ENCODE measurements around the gene ATP2C2.

ATP2C2 gene

DNA sequence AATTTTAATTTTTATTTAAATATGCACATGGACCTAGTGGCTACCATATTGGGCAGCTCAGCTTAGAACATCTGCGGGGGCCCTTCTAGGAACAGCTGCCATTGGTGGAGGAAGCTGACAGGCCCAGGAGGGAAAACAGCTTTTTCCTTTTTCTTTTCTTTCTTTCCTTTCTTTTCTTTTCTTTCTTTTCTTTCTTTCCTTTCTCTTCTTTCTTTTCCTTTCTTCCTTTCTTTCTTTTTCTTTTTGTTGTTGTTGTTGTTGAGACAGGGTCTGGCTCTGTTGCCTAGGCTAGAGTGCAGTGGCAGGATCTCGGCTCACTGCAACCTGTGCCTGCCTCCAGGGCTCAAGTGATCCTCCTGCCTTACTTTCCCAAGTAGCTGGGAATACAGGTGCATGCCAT lies 43.4 kb downstream of the ATP2C2 start:
- no peak overlapping the region for H3K4me3 ChIP-seq (ENCODE audit: low read depth, low read length)
- DNase-seq (ENCODE audit: low read depth), result no peak
- TF ChIP-seq, protein P1, sequence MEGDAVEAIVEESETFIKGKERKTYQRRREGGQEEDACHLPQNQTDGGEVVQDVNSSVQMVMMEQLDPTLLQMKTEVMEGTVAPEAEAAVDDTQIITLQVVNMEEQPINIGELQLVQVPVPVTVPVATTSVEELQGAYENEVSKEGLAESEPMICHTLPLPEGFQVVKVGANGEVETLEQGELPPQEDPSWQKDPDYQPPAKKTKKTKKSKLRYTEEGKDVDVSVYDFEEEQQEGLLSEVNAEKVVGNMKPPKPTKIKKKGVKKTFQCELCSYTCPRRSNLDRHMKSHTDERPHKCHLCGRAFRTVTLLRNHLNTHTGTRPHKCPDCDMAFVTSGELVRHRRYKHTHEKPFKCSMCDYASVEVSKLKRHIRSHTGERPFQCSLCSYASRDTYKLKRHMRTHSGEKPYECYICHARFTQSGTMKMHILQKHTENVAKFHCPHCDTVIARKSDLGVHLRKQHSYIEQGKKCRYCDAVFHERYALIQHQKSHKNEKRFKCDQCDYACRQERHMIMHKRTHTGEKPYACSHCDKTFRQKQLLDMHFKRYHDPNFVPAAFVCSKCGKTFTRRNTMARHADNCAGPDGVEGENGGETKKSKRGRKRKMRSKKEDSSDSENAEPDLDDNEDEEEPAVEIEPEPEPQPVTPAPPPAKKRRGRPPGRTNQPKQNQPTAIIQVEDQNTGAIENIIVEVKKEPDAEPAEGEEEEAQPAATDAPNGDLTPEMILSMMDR (conservative IDR thresholded peaks at IDR 0.05; ENCODE audit: low read depth, low read length), result no peak

DNA sequence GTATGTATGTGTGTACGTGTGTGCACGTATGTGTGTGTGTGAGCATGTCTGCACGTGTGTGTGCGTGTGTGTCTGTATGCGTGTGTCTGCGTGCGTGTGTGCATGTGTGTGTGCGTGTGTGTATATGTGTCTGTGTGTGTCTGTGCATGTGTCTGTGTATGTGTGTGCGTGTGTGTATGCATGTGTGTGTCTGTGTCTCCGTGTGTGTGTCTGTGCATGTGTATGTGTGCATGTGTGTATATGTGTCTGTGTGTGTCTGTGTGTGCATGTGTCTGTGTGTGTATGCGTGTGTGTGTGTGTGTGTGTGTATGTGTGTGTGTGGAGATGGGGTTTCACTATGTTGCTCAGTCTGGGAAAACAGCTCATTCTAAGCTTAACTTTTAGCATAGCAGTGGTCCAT lies 43.9 kb downstream of the ATP2C2 start:
- DNase-seq (ENCODE audit: low read depth), result no peak
- TF ChIP-seq, protein P1 (conservative IDR thresholded peaks at IDR 0.05; ENCODE audit: low read depth, low read length), result no peak
- no peak overlapping the region for H3K4me3 ChIP-seq (ENCODE audit: low read depth, low read length)

DNA sequence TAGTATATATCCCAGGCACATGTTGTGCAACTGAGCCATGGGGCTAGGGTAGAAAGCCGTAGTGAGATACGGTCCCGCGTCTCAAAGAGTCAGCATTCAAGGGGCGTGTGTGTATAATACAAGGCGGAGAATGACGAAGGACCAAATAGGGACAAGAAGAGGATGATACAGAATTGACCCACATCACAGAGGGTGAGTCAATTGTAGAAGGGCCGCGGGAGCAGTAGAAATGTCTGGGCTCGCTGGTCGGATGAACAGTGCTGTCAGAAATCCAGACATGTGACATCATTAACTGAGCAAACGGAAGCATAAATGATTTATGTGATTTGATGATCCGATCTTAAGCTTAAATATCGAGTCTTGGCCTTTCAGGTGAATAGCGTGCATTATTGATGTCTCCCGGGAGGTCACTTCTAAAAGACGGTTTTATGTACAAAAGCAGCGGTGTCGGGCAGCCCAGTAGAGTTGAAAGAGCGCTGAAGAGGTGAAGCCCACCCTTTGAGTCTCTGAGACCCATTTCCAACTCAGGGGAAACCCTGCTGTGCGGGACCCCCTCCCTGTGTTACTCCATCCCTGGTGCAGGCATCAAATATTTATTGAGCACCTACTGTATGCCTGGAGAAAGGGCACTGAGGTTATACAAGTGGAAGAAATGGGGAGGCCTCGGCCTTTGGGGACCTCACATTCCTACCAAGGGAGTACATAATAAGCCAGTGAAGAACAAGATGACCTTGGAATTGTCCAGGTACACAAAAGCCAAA lies 45.1 kb downstream of the ATP2C2 start:
- no peak for DNase-seq (ENCODE audit: low read depth)
- TF ChIP-seq, protein P1 (conservative IDR thresholded peaks at IDR 0.05; ENCODE audit: low read depth, low read length), result no peak
- no peak overlapping the region for H3K4me3 ChIP-seq (ENCODE audit: low read depth, low read length)

DNA sequence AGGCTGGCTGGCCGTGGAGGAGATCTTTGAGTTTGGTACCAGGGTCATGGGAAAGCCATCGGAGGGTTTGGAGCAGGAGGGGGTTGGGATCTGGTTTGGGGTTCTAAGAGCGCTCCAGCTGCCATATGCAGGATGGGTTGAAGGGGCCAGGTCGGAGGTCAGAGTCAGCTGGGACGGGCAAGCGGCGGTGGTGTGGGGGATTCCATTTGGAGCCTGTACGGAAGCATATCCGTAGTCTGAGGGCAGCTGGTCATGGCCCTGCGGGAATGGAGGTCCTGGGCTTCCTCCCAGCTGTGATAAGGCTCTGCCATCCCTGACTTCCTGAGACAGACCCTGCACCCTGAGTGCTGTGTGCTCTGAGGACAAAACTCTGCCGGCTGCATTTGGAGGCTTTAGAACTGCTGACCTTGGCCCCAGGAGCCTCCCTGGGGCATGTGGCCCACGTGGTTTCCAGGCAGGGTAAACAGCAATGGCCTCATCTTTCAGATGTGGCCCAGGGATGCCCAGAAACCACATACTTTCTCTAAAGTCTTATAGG lies 46.5 kb downstream of the ATP2C2 start:
- H3K4me3 ChIP-seq (ENCODE audit: low read depth, low read length), result no peak overlapping the region
- TF ChIP-seq, protein P1 (conservative IDR thresholded peaks at IDR 0.05; ENCODE audit: low read depth, low read length), result no peak
- DNase-seq (ENCODE audit: low read depth), result peak; percentile 7

DNA sequence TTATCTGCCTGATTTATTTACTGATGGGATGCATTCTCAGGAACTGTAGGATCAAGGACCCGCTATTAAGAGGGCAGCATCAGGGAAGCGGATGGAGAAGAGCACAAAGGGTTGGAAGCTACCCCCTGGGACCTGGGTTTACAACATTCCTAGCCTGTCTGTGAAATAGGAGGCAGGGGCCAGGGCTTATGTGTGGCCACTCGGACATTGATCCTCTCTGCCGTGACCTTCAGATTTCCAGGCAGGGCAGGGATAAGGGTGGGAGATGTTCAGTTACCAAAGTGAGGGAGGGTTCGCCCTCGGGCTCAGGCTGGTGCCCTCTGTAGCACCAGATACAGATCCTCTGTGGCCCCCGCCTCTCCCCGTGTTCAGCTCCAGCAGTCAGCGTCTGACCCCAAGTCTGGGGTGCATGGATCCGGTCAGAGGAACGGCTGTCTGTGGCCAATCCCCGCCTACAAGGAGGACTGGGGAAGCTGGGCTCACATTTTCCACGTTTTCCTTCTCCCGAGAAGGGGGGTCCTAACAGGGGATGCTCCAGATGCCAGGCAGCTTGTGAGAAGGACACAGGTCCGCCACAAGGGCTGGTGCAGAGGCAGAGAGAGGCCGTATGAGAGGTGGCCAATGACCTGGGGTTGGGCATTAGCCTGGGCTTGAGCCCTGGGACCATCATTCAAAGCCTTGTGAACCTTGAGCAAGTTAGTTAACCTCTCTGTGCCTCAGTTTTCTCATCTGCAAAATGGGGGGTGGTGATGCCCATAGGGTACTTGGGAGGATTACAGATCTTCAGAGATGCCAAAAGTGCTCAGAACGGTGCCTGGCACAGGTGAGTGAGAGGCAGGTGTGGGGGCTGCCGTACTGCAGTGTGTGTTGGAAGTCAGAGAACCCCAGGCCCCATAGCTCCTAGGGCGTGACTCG lies 48.3 kb downstream of the ATP2C2 start:
- no peak for DNase-seq (ENCODE audit: low read depth)
- TF ChIP-seq, protein P1 (conservative IDR thresholded peaks at IDR 0.05; ENCODE audit: low read depth, low read length), result no peak

DNA sequence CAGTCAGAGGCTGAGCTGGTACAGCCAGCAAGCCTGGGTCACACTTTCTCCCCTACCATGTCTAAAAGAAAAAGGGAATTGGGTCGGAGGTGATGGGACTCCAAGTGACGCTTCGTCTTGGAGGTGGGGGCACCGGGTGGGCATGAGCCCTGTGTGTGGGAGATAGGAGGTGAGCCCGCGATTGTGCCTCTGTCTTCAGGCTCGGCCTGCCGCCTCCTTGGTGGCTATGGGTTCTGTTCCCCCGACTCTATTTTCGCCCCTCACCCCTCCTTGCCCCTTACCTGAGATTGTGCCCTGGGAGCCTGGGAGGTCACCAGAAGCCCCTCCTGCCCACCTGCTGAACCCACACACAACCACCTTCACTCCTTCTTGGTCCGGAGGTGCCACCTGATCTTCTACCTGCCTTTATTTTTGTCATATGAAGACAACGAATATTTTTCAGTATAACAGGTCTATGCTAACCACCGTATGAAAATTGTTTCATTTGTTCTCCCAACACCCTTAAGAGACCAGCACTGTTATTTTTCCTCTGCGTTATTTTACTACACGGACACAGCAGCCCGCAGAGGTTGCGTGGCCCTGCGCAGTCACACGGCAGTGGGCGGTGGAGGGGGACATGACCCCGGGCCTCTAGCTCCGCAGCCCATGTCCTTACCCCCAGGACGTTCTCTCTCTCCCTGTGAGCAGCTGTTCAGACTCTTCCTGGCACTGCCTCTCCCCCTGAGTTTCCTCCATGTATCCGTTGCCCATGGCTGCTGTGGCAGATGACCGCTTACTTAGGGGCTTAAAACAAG lies 49.9 kb downstream of the ATP2C2 start:
- TF ChIP-seq, protein P1 (conservative IDR thresholded peaks at IDR 0.05; ENCODE audit: low read depth, low read length), result no peak
- H3K4me3 ChIP-seq (ENCODE audit: low read depth, low read length), result no peak overlapping the region
- no peak for DNase-seq (ENCODE audit: low read depth)

More for the DNA sequence above, 48.3 kb downstream of the ATP2C2 start:
- H3K4me3 ChIP-seq (ENCODE audit: low read depth, low read length), result no peak overlapping the region
